H1 (cell line): Measurements from ENCODE around the gene LOX. TPM values are rescaled to one million over a fixed set of nuclear protein-coding genes. Genes with fewer than 3 reads are reported as not detected.
A peak's percentile ranks its signal among the peaks of the same experiment; 100 is the strongest.

ENCODE experiments used
- ASH2L ChIP-seq: fragments of 200-600, 300-600 bp; sonication (generic); IDR thresholded peaks from one replicate; pipeline ENCODE4 v1.7.1; 2017; ENCODE audit warnings: low read length
- CEBPB ChIP-seq: IDR thresholded peaks from 2 replicates; pipeline ENCODE4 v1.6.1; 2012; ENCODE audit warnings: low read depth, low read length
- CHD2 ChIP-seq: IDR thresholded peaks from 2 replicates; pipeline ENCODE4 v1.6.1; 2012; ENCODE audit warnings: low read length, improper control_type of control experiment
- E2F6 ChIP-seq: IDR thresholded peaks from 2 replicates; pipeline ENCODE4 v1.6.1; 2012; ENCODE audit warnings: inconsistent platforms
- JUN ChIP-seq: IDR thresholded peaks from 2 replicates; pipeline ENCODE4 v1.6.1; 2011; ENCODE audit warnings: low read depth, mild to moderate bottlenecking, improper control_type of control experiment, low read length
- KDM4A ChIP-seq: IDR thresholded peaks from one replicate; pipeline ENCODE4 v1.7.1; 2012; ENCODE audit warnings: low read depth, mild to moderate bottlenecking, moderate library complexity, low read length, inconsistent platforms; ENCODE audit not compliant: severe bottlenecking
- MAX ChIP-seq: IDR thresholded peaks from 2 replicates; pipeline ENCODE4 v1.6.1; 2012; ENCODE audit warnings: inconsistent platforms
- POLR2A ChIP-seq, 2 experiments: IDR thresholded peaks; 1 replicate in 1 of 2; 2 replicates in 1 of 2; pipeline ENCODE4 v1.6.1; 2011; ENCODE audit warnings: low read depth in 2 of 2, low read length in 2 of 2, mild to moderate bottlenecking in 2 of 2; ENCODE audit errors: control extremely low read depth in 1 of 2
- SRF ChIP-seq: IDR thresholded peaks from 2 replicates; pipeline ENCODE4 v1.6.1; 2011; ENCODE audit warnings: mild to moderate bottlenecking, low read depth, low read length, moderate library complexity
- TAF1 ChIP-seq: IDR thresholded peaks from 2 replicates; pipeline ENCODE4 v1.6.1; 2011; ENCODE audit warnings: mild to moderate bottlenecking, low read depth, low read length
- TBP ChIP-seq: IDR thresholded peaks from 2 replicates; pipeline ENCODE4 v1.6.1; 2011; ENCODE audit warnings: low read depth, low read length, improper control_type of control experiment
- TEAD4 ChIP-seq: IDR thresholded peaks from 2 replicates; pipeline ENCODE4 v1.6.1; 2012; ENCODE audit warnings: low read depth, low read length, inconsistent platforms, mixed read lengths
- YY1 ChIP-seq: IDR thresholded peaks from 2 replicates; pipeline ENCODE4 v1.6.1; 2011; ENCODE audit warnings: low read depth, mild to moderate bottlenecking, low read length
- polyA plus RNA-seq, 7 experiments: library from polyadenylated mRNA; depleted of rRNA in 3 of 7; stranded (reverse) in 5 of 7; unstranded in 2 of 7; fragments of >200 nt in 5 of 7; fragments of 200-250 nt in 2 of 7; gene quantifications; 1 replicate in 5 of 7; 2 replicates in 1 of 7; 4 replicates in 1 of 7; pipeline versions ENCODE4 v1.2.1 to v1.2.3, GENCODE V29; 2011 to 2013; ENCODE audit warnings: missing spikeins in 2 of 7, mixed read lengths in 2 of 7
- total RNA-seq: library from RNA; stranded (reverse); fragmentation: NEBNext Ultra II Directional; extraction: Animal tissue kit (Norgen Biotek cat#: 25700); gene quantifications from 2 replicates; pipeline ENCODE4 v1.2.1, GENCODE V29; 2021

The LOX gene
- total and polyA plus RNA-seq, 2 of the 8 experiments (the other 6 are each of a cell fraction or from before 2014, with no cell fraction given), result 1.1 to 2.2 TPM

- no peak for TF ChIP-seq TBP
- peak; percentile 1 for TF ChIP-seq ASH2L
- no peak for TF ChIP-seq TAF1
- TF ChIP-seq SRF, result no peak
- TF ChIP-seq E2F6, result 0 out of 2 replicates have a peak, but pooled peaks have one; percentile 6
- TF ChIP-seq JUN, result no peak
- no peak for TF ChIP-seq CEBPB
- TF ChIP-seq KDM4A, result peak; percentile 1
- TF ChIP-seq TEAD4, result peak; percentile 52; the same call in 1 of the 2 replicates
- TF ChIP-seq CHD2, result no peak
- TF ChIP-seq YY1, result no peak
- peak in 1 of 2 experiments; percentile 62; a peak in 1 of 3 replicates for TF ChIP-seq POLR2A (IDR thresholded peaks at IDR 0.05; ENCODE audit: control extremely low read depth in 1 of 2, low read depth in 2 of 2, low read length in 2 of 2)
- TF ChIP-seq MAX, result peak; percentile 85
These were observed at the start of gene LOX (continued) for GRCh38 chr5:122078116-122079110.
